ENCODE measurements around the gene FBXL7.
A peak's percentile ranks its signal among the peaks of the same experiment; 100 is the strongest.

The FBXL7 gene

GRCh38 chr5:15506146-15506545 lies 6.2 kb downstream of the FBXL7 start:
- no peak for FAIRE-seq

GRCh38 chr5:15506897-15507296 lies 6.9 kb downstream of the FBXL7 start:
- FAIRE-seq: no peak

- FAIRE-seq: peak; percentile 82
Measured at GRCh38 chr5:15510092-15510491, 10.1 kb downstream of the FBXL7 start.

- FAIRE-seq: no peak
Measured at GRCh38 chr5:15510831-15511230, 10.9 kb downstream of the FBXL7 start.

- FAIRE-seq: no peak
Measured at GRCh38 chr5:15513431-15513830, 13.5 kb downstream of the FBXL7 start.

GRCh38 chr5:15513911-15514310 lies 13.9 kb downstream of the FBXL7 start:
- FAIRE-seq: peak; percentile 92

GRCh38 chr5:15515229-15515628 lies 15.2 kb downstream of the FBXL7 start:
- no peak for FAIRE-seq

GRCh38 chr5:15516486-15516885 lies 16.5 kb downstream of the FBXL7 start:
- FAIRE-seq: no peak

- FAIRE-seq: no peak
Measured at GRCh38 chr5:15518786-15519185, 18.8 kb downstream of the FBXL7 start.

GRCh38 chr5:15520856-15521255 lies 20.9 kb downstream of the FBXL7 start:
- FAIRE-seq: no peak

- FAIRE-seq: no peak
Measured at GRCh38 chr5:15521381-15522186, 21.6 kb downstream of the FBXL7 start.

GRCh38 chr5:15522187-15522520 lies 22.2 kb downstream of the FBXL7 start:
- no peak for FAIRE-seq

- no peak for FAIRE-seq
Measured at GRCh38 chr5:15524712-15525111, 24.7 kb downstream of the FBXL7 start.

GRCh38 chr5:15525703-15526275 lies 25.8 kb downstream of the FBXL7 start:
- no peak for FAIRE-seq

- FAIRE-seq: no peak
Measured at GRCh38 chr5:15526413-15526812, 26.4 kb downstream of the FBXL7 start.

GRCh38 chr5:15528476-15528875 lies 28.5 kb downstream of the FBXL7 start:
- FAIRE-seq: no peak

- no peak for FAIRE-seq
Measured at GRCh38 chr5:15529013-15529412, 29.0 kb downstream of the FBXL7 start.

- FAIRE-seq: no peak
Measured at GRCh38 chr5:15529821-15530220, 29.8 kb downstream of the FBXL7 start.

- FAIRE-seq: no peak
Measured at GRCh38 chr5:15533129-15533893, 33.3 kb downstream of the FBXL7 start.

GRCh38 chr5:15535938-15536337 lies 36.0 kb downstream of the FBXL7 start:
- no peak for FAIRE-seq

GRCh38 chr5:15538516-15538915 lies 38.5 kb downstream of the FBXL7 start:
- FAIRE-seq: no peak

GRCh38 chr5:15539951-15540350 lies 40.0 kb downstream of the FBXL7 start:
- no peak for FAIRE-seq

- FAIRE-seq: no peak
Measured at GRCh38 chr5:15544039-15544438, 44.1 kb downstream of the FBXL7 start.

GRCh38 chr5:15545082-15545481 lies 45.1 kb downstream of the FBXL7 start:
- FAIRE-seq: no peak
